WERI-Rb-1 (cell line): ENCODE data around the gene NSF.

Experiments used
- DNase-seq: peaks from one replicate; pipeline ENCODE4 v3.0.0-alpha.2; 2020
- H3K27ac ChIP-seq: fragments of 250-450 bp; sonication (Bioruptor Pico); 2 replicates; pipeline ENCODE4 v1.5.1; 2020; ENCODE audit warnings: mild to moderate bottlenecking, moderate library complexity
- H3K27me3 ChIP-seq: fragments of 250-450 bp; sonication (Bioruptor Pico); 2 replicates; pipeline ENCODE4 v1.5.1; 2021; ENCODE audit warnings: mild to moderate bottlenecking, low read depth, moderate library complexity; ENCODE audit not compliant: insufficient read depth, severe bottlenecking
- H3K36me3 ChIP-seq: fragments of 250-450 bp; sonication (Bioruptor Pico); 2 replicates; pipeline ENCODE4 v1.5.1; 2020; ENCODE audit warnings: mild to moderate bottlenecking, moderate library complexity
- H3K4me3 ChIP-seq: 2 replicates; pipeline ENCODE4 v1.5.1; 2011; ENCODE audit warnings: low read depth, mild to moderate bottlenecking, control low read depth, low read length
- H3K9me3 ChIP-seq: fragments of 250-450 bp; sonication (Bioruptor Pico); 2 replicates; pipeline ENCODE4 v1.5.1; 2021; ENCODE audit warnings: mild to moderate bottlenecking, moderate library complexity; ENCODE audit not compliant: severe bottlenecking
- CTCF ChIP-seq: IDR thresholded peaks from 2 replicates; pipeline ENCODE4 v1.5.1; 2011; ENCODE audit warnings: low read depth, mild to moderate bottlenecking, control low read depth, inconsistent platforms, low read length

NSF gene

DNA sequence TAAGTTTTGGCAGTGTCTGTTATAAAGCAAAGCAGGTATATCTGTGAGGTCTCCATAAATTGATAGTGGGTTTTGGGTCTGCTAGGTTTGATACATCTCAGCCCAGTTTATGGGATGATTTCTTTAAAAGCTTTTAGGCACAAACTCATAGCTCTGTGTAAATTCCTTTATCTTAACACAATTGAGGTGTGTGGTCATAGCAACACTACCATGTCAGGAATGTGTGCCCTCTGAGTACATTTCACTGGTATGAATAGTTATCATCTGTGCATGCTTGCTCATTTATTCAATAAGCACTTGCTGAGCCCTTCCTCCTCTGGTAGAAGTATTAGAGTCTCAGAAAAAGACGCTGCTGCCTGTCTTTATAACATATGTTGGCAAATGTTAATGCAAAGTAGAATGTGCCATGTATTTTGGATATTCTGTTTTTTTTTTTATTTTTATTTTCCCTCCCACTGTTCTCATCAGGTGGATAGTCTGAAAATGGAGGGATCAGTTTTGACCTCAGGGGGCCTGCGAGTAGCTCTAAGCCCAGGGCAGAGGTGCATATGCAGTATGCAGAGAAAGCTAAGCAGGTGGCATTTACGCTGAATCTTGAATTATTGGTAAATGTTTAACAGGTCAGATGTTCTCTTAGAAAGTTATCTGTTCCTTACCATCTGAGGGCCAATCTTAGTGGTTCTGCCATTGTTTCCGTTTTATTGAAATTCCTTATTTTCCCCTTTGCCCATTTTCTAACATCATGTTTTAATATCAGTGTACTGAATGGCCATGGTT, 137.3 kb downstream of the NSF start:
- H3K36me3 ChIP-seq: peaks cover 19% of the 10 kb centered on the region
- no peak for TF ChIP-seq CTCF
- no peak overlapping the region for H3K4me3 ChIP-seq
- H3K27me3 ChIP-seq: no peaks in the 10 kb centered on the region
- no peak overlapping the region; the same call in none of the 2 replicates for H3K27ac ChIP-seq
- H3K9me3 ChIP-seq: no peaks in the 10 kb centered on the region
- DNase-seq: no peak

- Histone ChIP-seq H3K27ac (no peak overlapping the region), H3K9me3 (no peaks in the 10 kb centered on the region), H3K27me3 (no peaks in the 10 kb centered on the region), H3K4me3 (no peak overlapping the region), H3K36me3 (peaks cover 19% of the 10 kb centered on the region)
- TF ChIP-seq CTCF: no peak
- DNase-seq: no peak
Measured at GRCh38 chr17:46730026-46730425, 139.6 kb downstream of the NSF start.

- TF ChIP-seq CTCF: no peak
- no peak for DNase-seq
- Histone ChIP-seq H3K9me3 (no peaks in the 10 kb centered on the region), H3K36me3 (peaks cover 19% of the 10 kb centered on the region), H3K4me3 (no peak overlapping the region), H3K27me3 (no peaks in the 10 kb centered on the region), H3K27ac (no peak overlapping the region)
Measured at GRCh38 chr17:46730679-46731078, 140.2 kb downstream of the NSF start.

DNA sequence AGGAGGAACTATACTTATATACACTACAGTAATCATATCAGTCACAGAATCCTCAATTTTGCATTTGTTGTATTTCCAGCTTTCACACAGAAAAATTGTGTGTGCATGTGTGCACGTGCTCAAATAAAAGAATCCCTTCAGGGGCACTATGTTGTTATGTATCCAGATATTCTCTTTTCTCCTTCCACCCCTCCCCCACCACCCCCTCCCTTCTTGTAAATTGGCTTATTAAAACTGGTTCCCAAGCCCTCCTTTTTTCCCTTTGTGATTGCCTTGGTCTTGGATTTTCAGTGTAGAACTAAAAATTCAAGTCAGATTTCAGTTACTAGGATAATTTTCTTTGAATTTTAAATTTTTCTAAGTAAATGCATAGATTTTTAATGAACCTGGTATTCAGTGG, 141.7 kb downstream of the NSF start:
- H3K27me3 ChIP-seq: no peaks in the 10 kb centered on the region
- TF ChIP-seq CTCF: no peak
- H3K36me3 ChIP-seq: peaks cover 22% of the 10 kb centered on the region
- no peak overlapping the region for H3K27ac ChIP-seq
- no peak overlapping the region for H3K4me3 ChIP-seq
- no peaks in the 10 kb centered on the region for H3K9me3 ChIP-seq
- DNase-seq: no peak

GRCh38 chr17:46732754-46733398, 142.4 kb downstream of the NSF start:
- Histone ChIP-seq H3K27ac (no peak overlapping the region), H3K9me3 (no peaks in the 10 kb centered on the region), H3K27me3 (no peaks in the 10 kb centered on the region), H3K36me3 (peaks cover 25% of the 10 kb centered on the region), H3K4me3 (no peak overlapping the region)
- DNase-seq: no peak
- no peak for TF ChIP-seq CTCF
